ENCODE data around the gene POU5F1.

GRCh38 chr6:31169123-31169857, 1.2 kb downstream of the POU5F1 start:
- TF ChIP-seq POLR2AphosphoS5 (IDR thresholded peaks at IDR 0.05; ENCODE audit: low read depth, low read length) (no peak), POLR2A (IDR thresholded peaks at IDR 0.05; ENCODE audit: low read depth, low read length) (no peak), SPI1 (IDR thresholded peaks at IDR 0.05; ENCODE audit: low read depth, low read length) (no peak), TAF1 (IDR thresholded peaks at IDR 0.05; ENCODE audit: low read depth, low read length) (no peak)
